Smooth muscle cell (in vitro differentiated cells): ENCODE results near the gene CLRN1. TPM values are rescaled to one million over a fixed set of nuclear protein-coding genes. Genes with fewer than 3 reads are reported as not detected.

Experiments used
- DNase-seq: peaks from one replicate; lab custom pipeline; 2025; ENCODE audit not compliant: unreplicated experiment; lab: John Stamatoyannopoulos, UW
- H2AFZ ChIP-seq: fragments of 200-600 bp; sonication (generic); 2 replicates; pipeline ENCODE4 v1.6.0; 2016; ENCODE audit warnings: antibody characterized with exemption, low read depth, mild to moderate bottlenecking
- H3F3A ChIP-seq: fragments of 200-600 bp; sonication (generic); 2 replicates; pipeline ENCODE4 v1.6.0; 2017; ENCODE audit warnings: antibody characterized with exemption, low read depth
- H3K27ac ChIP-seq: fragments of 200-600 bp; sonication (generic); 2 replicates; pipeline ENCODE4 v1.5.1; 2016; ENCODE audit warnings: low read depth, mild to moderate bottlenecking
- H3K27me3 ChIP-seq: fragments of 200-600 bp; sonication (generic); 2 replicates; pipeline ENCODE4 v1.6.1; 2016; ENCODE audit warnings: low read depth, mild to moderate bottlenecking
- H3K36me3 ChIP-seq: fragments of 200-600 bp; sonication (generic); 2 replicates; pipeline ENCODE4 v1.5.1; 2016; ENCODE audit warnings: low read depth
- H3K4me1 ChIP-seq: fragments of 200-600 bp; sonication (generic); 2 replicates; pipeline ENCODE4 v1.5.1; 2016; ENCODE audit warnings: low read depth
- H3K4me2 ChIP-seq: fragments of 200-600 bp; sonication (generic); 2 replicates; pipeline ENCODE4 v1.6.0; 2016; ENCODE audit warnings: mild to moderate bottlenecking
- H3K4me3 ChIP-seq: fragments of 200-600 bp; sonication (generic); 2 replicates; pipeline ENCODE4 v1.5.1; 2016; ENCODE audit warnings: mild to moderate bottlenecking
- H3K79me2 ChIP-seq: fragments of 200-600 bp; sonication (generic); 2 replicates; pipeline ENCODE4 v1.6.0; 2016; ENCODE audit warnings: low read depth, mild to moderate bottlenecking
- H3K9ac ChIP-seq: fragments of 200-600 bp; sonication (generic); 2 replicates; pipeline ENCODE4 v1.6.0; 2016; ENCODE audit warnings: low read depth
- H3K9me3 ChIP-seq: fragments of 200-600 bp; sonication (generic); replicated peaks from 2 replicates; pipeline ENCODE4 v1.5.1; 2016; ENCODE audit warnings: low read depth
- H4K20me1 ChIP-seq: fragments of 200-600 bp; sonication (generic); 2 replicates; pipeline ENCODE4 v1.6.0; 2016; ENCODE audit warnings: low read depth
- WGBS: methylation state at CpG from one replicate; pipeline ENCODE4 v1.1.7; 2016; ENCODE audit warnings: low lambda C conversion rate; 5-methylcytosine and 5-hydroxymethylcytosine counted together
- polyA plus RNA-seq: library from polyadenylated mRNA; unstranded; fragments of >200 nt; fragmentation: Nextera tagmentation; extraction: Ambion mirVana; gene quantifications from 2 replicates; pipeline ENCODE4 v1.2.1, GENCODE V29; 2016
- total RNA-seq: library from RNA; depleted of rRNA; stranded (reverse); fragments of >200 nt; gene quantifications from 2 replicates; pipeline ENCODE4 v1.2.3, GENCODE V29; 2014
- TF ChIP-seq, protein P1 (sequence below): fragments of 200-600 bp; sonication (generic); IDR thresholded peaks from 2 replicates; pipeline ENCODE4 v1.5.1; 2017; ENCODE audit warnings: borderline replicate concordance, mild to moderate bottlenecking, antibody characterized with exemption; ENCODE audit not compliant: insufficient read depth, poor library complexity, severe bottlenecking

CLRN1 gene
- total and polyA plus RNA-seq, 2 experiments from 2014 or later: not detected

DNA sequence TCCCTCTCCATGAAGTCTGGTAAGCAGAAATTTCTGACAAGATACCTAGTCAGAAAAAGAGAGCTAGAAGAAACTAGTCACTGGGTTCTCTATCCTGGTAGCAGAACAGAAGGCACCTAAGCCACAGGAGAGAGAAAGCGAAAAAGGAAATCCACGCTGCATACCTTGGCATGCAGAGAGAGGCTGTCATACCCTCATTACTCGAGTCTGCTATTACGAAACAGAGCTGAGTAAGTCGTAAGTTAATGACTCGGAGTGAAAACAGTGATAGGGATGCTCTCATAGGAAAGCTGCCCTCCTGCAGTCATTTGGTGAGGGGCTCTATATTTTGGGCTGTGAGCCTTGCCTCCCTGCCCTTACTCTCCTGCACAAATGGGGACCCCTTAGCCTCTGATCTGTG lies 16.2 kb downstream of the CLRN1 start:
- Histone ChIP-seq H3K27ac (no peak overlapping the region), H4K20me1 (no peaks in the 10 kb centered on the region), H3K9me3 (no peaks in the 10 kb centered on the region), H3K79me2 (no peaks in the 10 kb centered on the region), H3F3A (no peaks in the 10 kb centered on the region), H3K27me3 (peaks cover 13% of the 10 kb centered on the region), H3K4me2 (no peak overlapping the region), H2AFZ (no peak overlapping the region), H3K36me3 (no peaks in the 10 kb centered on the region), H3K4me1 (no peaks in the 10 kb centered on the region), H3K4me3 (no peak overlapping the region), H3K9ac (no peak overlapping the region)
- no peak for DNase-seq
- 23% methylated on average over 6 of the region's 6 CpGs for WGBS
- TF ChIP-seq, protein P1, sequence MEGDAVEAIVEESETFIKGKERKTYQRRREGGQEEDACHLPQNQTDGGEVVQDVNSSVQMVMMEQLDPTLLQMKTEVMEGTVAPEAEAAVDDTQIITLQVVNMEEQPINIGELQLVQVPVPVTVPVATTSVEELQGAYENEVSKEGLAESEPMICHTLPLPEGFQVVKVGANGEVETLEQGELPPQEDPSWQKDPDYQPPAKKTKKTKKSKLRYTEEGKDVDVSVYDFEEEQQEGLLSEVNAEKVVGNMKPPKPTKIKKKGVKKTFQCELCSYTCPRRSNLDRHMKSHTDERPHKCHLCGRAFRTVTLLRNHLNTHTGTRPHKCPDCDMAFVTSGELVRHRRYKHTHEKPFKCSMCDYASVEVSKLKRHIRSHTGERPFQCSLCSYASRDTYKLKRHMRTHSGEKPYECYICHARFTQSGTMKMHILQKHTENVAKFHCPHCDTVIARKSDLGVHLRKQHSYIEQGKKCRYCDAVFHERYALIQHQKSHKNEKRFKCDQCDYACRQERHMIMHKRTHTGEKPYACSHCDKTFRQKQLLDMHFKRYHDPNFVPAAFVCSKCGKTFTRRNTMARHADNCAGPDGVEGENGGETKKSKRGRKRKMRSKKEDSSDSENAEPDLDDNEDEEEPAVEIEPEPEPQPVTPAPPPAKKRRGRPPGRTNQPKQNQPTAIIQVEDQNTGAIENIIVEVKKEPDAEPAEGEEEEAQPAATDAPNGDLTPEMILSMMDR: no peak

DNA sequence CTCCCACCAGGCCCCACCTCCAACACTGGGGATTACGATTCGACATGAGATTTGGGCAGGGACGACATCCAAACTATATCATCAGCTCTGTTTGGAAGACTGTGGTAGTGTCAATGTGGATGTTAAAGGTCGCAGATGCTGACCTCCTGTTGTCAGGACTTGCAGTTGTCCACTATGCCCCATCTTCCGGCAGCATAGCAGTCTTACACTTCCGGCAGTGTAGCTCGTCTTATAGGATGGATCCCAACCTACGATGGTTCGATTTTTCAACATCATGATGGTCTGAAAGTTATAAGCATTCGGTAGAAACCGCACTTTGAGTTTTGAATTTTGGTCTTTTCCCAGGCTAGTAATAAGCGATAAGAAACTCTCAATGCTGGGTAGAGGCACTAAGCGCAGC lies 20.6 kb downstream of the CLRN1 start:
- TF ChIP-seq, protein P1: no peak
- no peaks in the 10 kb centered on the region for H3F3A ChIP-seq
- no peaks in the 10 kb centered on the region for H3K9me3 ChIP-seq
- no peaks in the 10 kb centered on the region for H3K79me2 ChIP-seq
- H3K4me1 ChIP-seq: no peaks in the 10 kb centered on the region
- H3K27ac ChIP-seq: no peak overlapping the region
- 94% methylated on average over 13 of the region's 13 CpGs for WGBS
- H4K20me1 ChIP-seq: no peaks in the 10 kb centered on the region
- no peak overlapping the region for H3K4me3 ChIP-seq
- no peak overlapping the region for H3K4me2 ChIP-seq
- H3K9ac ChIP-seq: no peak overlapping the region
- H3K27me3 ChIP-seq: peaks cover 24% of the 10 kb centered on the region
- no peaks in the 10 kb centered on the region for H3K36me3 ChIP-seq
- no peak for DNase-seq
- no peak overlapping the region for H2AFZ ChIP-seq

DNA sequence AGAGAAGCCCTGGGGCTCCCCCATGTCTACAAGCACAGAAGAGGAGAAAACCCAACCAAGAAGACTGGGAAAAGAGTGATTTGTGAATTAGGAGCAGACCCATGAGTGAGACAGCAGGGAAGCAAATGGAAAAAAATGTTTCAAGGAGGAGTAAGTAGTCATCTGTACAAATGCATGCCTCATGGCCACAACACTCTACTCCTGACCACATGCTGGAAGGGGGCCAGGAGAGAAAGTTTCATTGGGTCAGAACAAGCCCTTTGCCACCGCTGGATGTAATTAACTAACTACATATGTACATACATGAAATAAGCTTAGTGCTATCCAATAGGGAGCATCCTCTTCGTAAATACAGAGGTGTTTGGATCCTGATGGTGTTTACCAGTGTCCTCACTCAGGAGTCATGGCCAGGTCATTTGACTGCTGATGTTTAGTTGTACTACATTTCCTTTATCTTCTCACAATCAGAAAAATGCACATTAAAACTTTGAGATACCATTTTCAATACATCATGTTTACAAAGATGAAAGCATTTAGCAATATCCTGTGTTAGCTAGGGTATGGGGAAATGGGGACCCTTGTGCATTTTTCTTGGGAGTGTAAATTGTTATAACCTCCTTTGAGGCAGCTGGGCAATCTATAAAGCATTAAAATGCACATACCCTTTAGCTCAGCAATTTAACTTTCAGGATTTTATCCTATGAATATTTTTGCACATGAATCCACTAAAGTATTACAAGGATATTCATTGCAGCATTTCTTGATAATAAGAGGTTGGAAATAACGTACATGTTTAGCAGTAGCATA lies 27.1 kb downstream of the CLRN1 start:
- H2AFZ ChIP-seq: no peak overlapping the region
- H3K9ac ChIP-seq: no peak overlapping the region
- WGBS: 62% methylated on average over 3 of the region's 3 CpGs
- no peaks in the 10 kb centered on the region for H3F3A ChIP-seq
- peaks cover 11% of the 10 kb centered on the region for H3K27me3 ChIP-seq
- H4K20me1 ChIP-seq: no peaks in the 10 kb centered on the region
- H3K27ac ChIP-seq: no peak overlapping the region
- H3K36me3 ChIP-seq: no peaks in the 10 kb centered on the region
- H3K4me3 ChIP-seq: no peak overlapping the region
- no peaks in the 10 kb centered on the region for H3K79me2 ChIP-seq
- H3K4me1 ChIP-seq: no peaks in the 10 kb centered on the region
- TF ChIP-seq, protein P1: no peak
- H3K9me3 ChIP-seq: no peaks in the 10 kb centered on the region
- no peak overlapping the region for H3K4me2 ChIP-seq
- DNase-seq: no peak

DNA sequence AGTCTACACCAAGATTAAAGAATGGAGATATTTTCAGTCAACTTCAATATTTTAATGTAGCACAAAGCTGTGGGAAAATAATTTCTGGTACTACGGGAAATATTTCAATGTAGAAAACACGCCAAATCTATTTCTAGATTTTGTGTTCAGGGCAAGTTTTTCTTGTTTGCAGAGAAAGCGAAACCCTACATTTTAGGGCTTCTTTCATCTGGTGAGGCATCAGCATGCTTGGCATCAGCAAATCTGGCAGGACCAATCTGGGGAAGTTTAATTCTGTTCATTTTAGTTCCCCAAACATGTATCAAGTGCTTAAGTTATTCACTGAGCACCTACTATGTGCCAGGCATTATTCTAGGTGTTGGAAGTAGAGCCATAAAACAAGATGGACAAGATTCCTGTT lies 30.3 kb downstream of the CLRN1 start:
- TF ChIP-seq, protein P1: no peak
- Histone ChIP-seq H2AFZ (no peak overlapping the region), H3K4me3 (no peak overlapping the region), H3K36me3 (no peaks in the 10 kb centered on the region), H3K27me3 (peaks cover 2% of the 10 kb centered on the region), H3K9me3 (no peaks in the 10 kb centered on the region), H3F3A (no peaks in the 10 kb centered on the region), H3K79me2 (no peaks in the 10 kb centered on the region), H3K9ac (no peak overlapping the region), H3K4me1 (no peaks in the 10 kb centered on the region), H3K27ac (no peak overlapping the region), H3K4me2 (no peak overlapping the region), H4K20me1 (no peaks in the 10 kb centered on the region)
- WGBS: 98% methylated on average over 3 of the region's 3 CpGs
- no peak for DNase-seq
